GM12864 (cell line): ENCODE data around the gene EIF2D.

Experiments used
- DNase-seq: peaks from one replicate; pipeline ENCODE4 v3.0.0-alpha.2; 2011; ENCODE audit warnings: low read depth
- H3K4me3 ChIP-seq: 2 replicates; pipeline ENCODE4 v1.5.1; 2011; ENCODE audit warnings: mild to moderate bottlenecking, low read depth, low read length, control low read depth
- CTCF ChIP-seq: IDR thresholded peaks from 2 replicates; pipeline ENCODE4 v1.5.1; 2011; ENCODE audit warnings: low read depth, mild to moderate bottlenecking, moderate library complexity, low read length, control low read depth, inconsistent platforms; ENCODE audit errors: missing control alignments

EIF2D gene

GRCh38 chr1:206555473-206555935 lies 56.8 kb downstream of the EIF2D start:
- H3K4me3 ChIP-seq, result no peak overlapping the region; the same call in 1 of the 2 replicates
- no peak for TF ChIP-seq CTCF
- DNase-seq, result no peak

- H3K4me3 ChIP-seq, result no peak overlapping the region; the same call in 1 of the 2 replicates
- TF ChIP-seq CTCF, result no peak
- no peak for DNase-seq
These were observed 57.4 kb downstream of the EIF2D start for GRCh38 chr1:206554701-206555472.

- no peak for DNase-seq
- no peak for TF ChIP-seq CTCF
These were observed 58.1 kb downstream of the EIF2D start for GRCh38 chr1:206554211-206554610.

GRCh38 chr1:206551986-206552326 lies 60.3 kb downstream of the EIF2D start:
- TF ChIP-seq CTCF, result no peak
- no peak overlapping the region for H3K4me3 ChIP-seq
- DNase-seq, result no peak

More at GRCh38 chr1:206554211-206554610, 58.1 kb downstream of the EIF2D start:
- H3K4me3 ChIP-seq, result no peak overlapping the region

DNA sequence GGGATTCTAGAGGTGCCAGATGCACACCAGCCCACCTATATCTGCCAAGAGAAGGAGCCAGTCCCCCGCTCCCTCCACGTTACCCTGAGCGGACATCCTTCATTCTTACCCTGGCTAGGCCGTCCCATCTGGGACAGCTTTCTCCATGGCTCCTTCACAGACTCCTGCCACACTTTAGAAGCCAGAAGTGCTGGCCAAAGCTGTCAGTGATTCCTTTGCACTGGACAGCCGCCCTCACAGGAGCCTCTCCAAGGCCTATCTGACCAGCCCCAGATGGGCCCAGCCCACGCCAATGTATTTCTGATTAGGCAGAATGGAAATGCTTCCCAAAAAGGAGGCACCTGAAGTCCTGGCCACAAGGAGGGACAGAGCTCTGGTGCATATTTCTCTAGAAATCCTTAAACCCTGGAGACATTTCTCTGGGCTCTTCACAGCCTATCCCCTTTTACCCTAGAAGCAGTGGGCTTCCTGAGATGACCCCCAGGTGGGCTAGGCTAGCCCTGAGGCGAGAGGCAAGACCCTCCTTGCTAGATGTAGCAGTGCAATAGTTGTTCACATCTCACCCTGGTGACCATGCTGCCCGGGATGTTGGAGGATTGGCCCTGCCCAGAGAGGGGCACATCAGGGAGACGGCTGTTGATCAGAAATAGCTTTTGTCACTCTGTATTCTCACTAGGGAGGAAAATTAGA lies 60.8 kb downstream of the EIF2D start:
- no peak for DNase-seq
- no peak for TF ChIP-seq CTCF
- H3K4me3 ChIP-seq, result no peak overlapping the region

GRCh38 chr1:206550446-206550845 lies 61.8 kb downstream of the EIF2D start:
- no peak for TF ChIP-seq CTCF
- H3K4me3 ChIP-seq, result no peak overlapping the region
- DNase-seq, result no peak
